ENCODE measurements around the gene SND1. TPM values are rescaled to one million over a fixed set of nuclear protein-coding genes. Genes with fewer than 3 reads are reported as not detected.

SND1 gene
- total RNA-seq, 3 donors from 2014 or later: 83.5 to 131 (median 120) TPM

GRCh38 chr7:127908430-127909258 lies 256.6 kb downstream of the SND1 start:
- TF ChIP-seq CTCF (IDR thresholded peaks at IDR 0.05) (no peak), POLR2A (IDR thresholded peaks at IDR 0.05) (no peak), POLR2AphosphoS5 (IDR thresholded peaks at IDR 0.05) (no peak)
- intact Hi-C loops (cut with DNase I; ENCODE audit: low total_unique reads): loop anchor here (2.0 kb wide), 1 partner anchor 50 kb away; no protein-coding TSS in a partner anchor
- no peaks in the 10 kb centered on the region for H3K9me3 ChIP-seq
- H3K36me3 ChIP-seq: no peaks in the 10 kb centered on the region
- no peak overlapping the region for H3K27ac ChIP-seq
- no peaks in the 10 kb centered on the region for H3K4me1 ChIP-seq
- no peaks in the 10 kb centered on the region for H3K27me3 ChIP-seq
- DNase-seq (ENCODE audit: low spot score in 2 of 2): no peak
- no peak overlapping the region for H3K4me3 ChIP-seq

GRCh38 chr7:127909424-127910152 lies 257.6 kb downstream of the SND1 start:
- H3K4me3 ChIP-seq: no peak overlapping the region
- intact Hi-C loops (cut with DNase I; ENCODE audit: low total_unique reads): loop anchor here (2.0 kb wide), 1 partner anchor 49 kb away; no protein-coding TSS in a partner anchor
- no peak for TF ChIP-seq CTCF (IDR thresholded peaks at IDR 0.05)
- no peak for TF ChIP-seq POLR2A (IDR thresholded peaks at IDR 0.05)
- TF ChIP-seq POLR2AphosphoS5 (IDR thresholded peaks at IDR 0.05): no peak
- no peaks in the 10 kb centered on the region for H3K27me3 ChIP-seq
- no peaks in the 10 kb centered on the region for H3K36me3 ChIP-seq
- H3K9me3 ChIP-seq: no peaks in the 10 kb centered on the region
- DNase-seq (ENCODE audit: low spot score in 2 of 2): no peak
- H3K4me1 ChIP-seq: no peaks in the 10 kb centered on the region
- no peak overlapping the region for H3K27ac ChIP-seq

- DNase-seq (ENCODE audit: low spot score in 2 of 2): no peak
- TF ChIP-seq POLR2AphosphoS5 (IDR thresholded peaks at IDR 0.05) (no peak), CTCF (IDR thresholded peaks at IDR 0.05) (no peak), POLR2A (IDR thresholded peaks at IDR 0.05) (no peak)
- H3K4me3 ChIP-seq: no peak overlapping the region
- H3K4me1 ChIP-seq: no peaks in the 10 kb centered on the region
- H3K9me3 ChIP-seq: no peaks in the 10 kb centered on the region
- H3K27ac ChIP-seq: no peak overlapping the region
- no peaks in the 10 kb centered on the region for H3K36me3 ChIP-seq
- H3K27me3 ChIP-seq: no peaks in the 10 kb centered on the region
- intact Hi-C loops (cut with DNase I; ENCODE audit: low total_unique reads): no loop called here
Measured at GRCh38 chr7:127910670-127911069, 258.7 kb downstream of the SND1 start.

GRCh38 chr7:127911968-127912511 lies 260.0 kb downstream of the SND1 start:
- Histone ChIP-seq H3K27ac (no peak overlapping the region), H3K4me1 (no peaks in the 10 kb centered on the region), H3K9me3 (no peaks in the 10 kb centered on the region)

More at GRCh38 chr7:127911968-127912511, 260.0 kb downstream of the SND1 start:
- intact Hi-C loops (cut with DNase I; ENCODE audit: low total_unique reads): no loop called here
- no peak for DNase-seq (ENCODE audit: low spot score in 2 of 2)
- no peak for TF ChIP-seq POLR2AphosphoS5 (IDR thresholded peaks at IDR 0.05)
- TF ChIP-seq POLR2A (IDR thresholded peaks at IDR 0.05): no peak
- TF ChIP-seq CTCF (IDR thresholded peaks at IDR 0.05): no peak
- Histone ChIP-seq H3K4me3 (no peak overlapping the region), H3K27me3 (no peaks in the 10 kb centered on the region), H3K36me3 (no peaks in the 10 kb centered on the region)

Measured in breast epithelium (tissue), 4 donors.